Kidney (tissue), 14 donors: Measurements from ENCODE around the gene RIT1. TPM values are rescaled to one million over a fixed set of nuclear protein-coding genes. Genes with fewer than 3 reads are reported as not detected.
A peak's percentile ranks its signal among the peaks of the same experiment; 100 is the strongest.

Source experiments
- DNase-seq, 5 donors: peaks; one replicate each; pipeline ENCODE4 v3.0.0-alpha.2; 2013 to 2020
- FAIRE-seq: peaks from 2 replicates; lab custom pipeline; 2012; peaks lifted over from hg19 to GRCh38; lab: Jason Lieb, UNC
- H3K27ac ChIP-seq, 2 donors: one replicate each; pipeline ENCODE4 v1.7.0; 2013; ENCODE audit warnings: low read depth in 2 of 2, low read length in 2 of 2, inconsistent platforms in 1 of 2
- H3K27me3 ChIP-seq: one replicate; pipeline ENCODE4 v1.7.1; 2013; ENCODE audit warnings: low read length, inconsistent platforms; ENCODE audit not compliant: control insufficient read depth, insufficient read depth
- H3K36me3 ChIP-seq, 3 donors: one replicate each; pipeline versions ENCODE4 v1.7.0 to v1.7.1; 2013; ENCODE audit warnings: low read length in 3 of 3, control low read depth in 1 of 3, inconsistent platforms in 1 of 3; ENCODE audit not compliant: insufficient read depth in 3 of 3, control insufficient read depth in 2 of 3
- H3K4me1 ChIP-seq, 3 donors: one replicate each; pipeline versions ENCODE4 v1.7.0 to v1.7.1; 2013; ENCODE audit warnings: low read length in 3 of 3, inconsistent platforms in 1 of 3, low read depth in 1 of 3; ENCODE audit not compliant: control insufficient read depth in 2 of 3, insufficient read depth in 2 of 3
- H3K4me3 ChIP-seq, 3 donors: one replicate each; pipeline versions ENCODE4 v1.7.0 to v1.8.1; 2013; ENCODE audit warnings: low read length in 3 of 3, control low read depth in 1 of 3, inconsistent platforms in 1 of 3
- H3K9ac ChIP-seq, 3 donors: one replicate each; pipeline versions ENCODE4 v1.7.0 to v1.7.1; 2013; ENCODE audit warnings: low read length in 3 of 3, control low read depth in 1 of 3, inconsistent platforms in 1 of 3
- H3K9me3 ChIP-seq, 3 donors: one replicate each; pipeline versions ENCODE4 v1.7.0 to v1.7.1; 2013; ENCODE audit warnings: low read length in 3 of 3, control low read depth in 1 of 3, inconsistent platforms in 1 of 3; ENCODE audit not compliant: control insufficient read depth in 2 of 3, insufficient read depth in 1 of 3
- intact Hi-C: fragments of 100-400 bp; cut with DNase I; formaldehyde crosslinking; loops from one replicate; pipeline ENCODE4 v1.11.1; 2022
- polyA plus RNA-seq: library from polyadenylated mRNA; stranded (reverse); fragments of 350-450 nt; fragmentation: Illumina TruSeq; extraction: RNeasy Lipid Tissue Mini Kit (QIAGEN cat#74804); gene quantifications from one replicate; pipeline ENCODE4 v1.2.3, GENCODE V29; 2014; ENCODE audit warnings: low read depth, low replicate concordance; ENCODE audit not compliant: insufficient read depth
- total RNA-seq: library from RNA; stranded (reverse); fragmentation: NEBNext Ultra II Directional; extraction: Animal tissue kit (Norgen Biotek cat#: 25700); gene quantifications from one replicate; pipeline ENCODE4 v1.2.1, GENCODE V29; 2021
- TF ChIP-seq, protein P1 (sequence below): IDR thresholded peaks from 3 replicates; pipeline ENCODE4 v1.5.1; 2012; ENCODE audit warnings: mild to moderate bottlenecking, moderate library complexity, borderline replicate concordance; ENCODE audit not compliant: insufficient read depth; ENCODE audit errors: extremely low read depth
- donor health status: control.
- donor health status: control.
- donor health status: control.
- donor health status: control.
- donor health status: control.
- donor health status: DM: yes; HTN: yes; CAD: no.
- donor health status: Normal renal cell carcinoma (clear cell type).

The RIT1 gene
- total and polyA plus RNA-seq, 2 donors from 2014 or later = 33.2 to 40.8 TPM

DNA sequence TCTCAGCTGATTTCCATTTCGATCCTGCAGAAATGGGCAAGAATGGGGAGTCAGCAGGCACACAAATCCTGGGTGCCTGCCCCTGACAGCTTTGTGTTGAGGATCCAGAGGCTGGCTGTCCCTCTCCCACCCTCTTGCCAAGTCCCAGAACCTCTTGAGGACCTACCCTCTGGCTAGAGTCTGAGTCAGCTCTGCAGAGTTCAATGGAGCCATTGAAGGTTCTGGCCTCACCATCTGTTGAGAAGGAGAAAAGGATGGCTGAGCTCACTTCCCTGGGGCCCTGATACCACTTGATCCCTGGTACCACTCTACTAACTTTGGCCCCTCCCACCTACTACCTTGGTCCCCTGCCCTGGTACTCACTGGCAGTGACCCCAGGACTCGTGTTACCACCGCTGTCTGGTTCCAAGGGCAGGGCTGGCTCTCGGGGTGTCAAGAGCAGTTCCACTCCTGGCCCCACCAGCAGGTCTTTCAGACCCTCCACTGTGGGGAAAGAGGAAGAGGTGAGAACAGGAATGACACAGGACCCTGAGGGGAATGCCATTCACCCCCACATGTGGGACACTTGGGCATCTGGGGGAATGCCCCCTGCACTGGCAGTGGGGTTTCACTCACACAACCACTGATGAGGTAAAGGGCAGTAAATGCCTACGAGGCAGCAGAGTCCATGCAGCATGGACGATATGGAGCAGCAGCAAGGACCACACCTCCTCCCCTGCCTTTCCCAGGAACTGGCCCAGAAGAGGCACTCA lies 40.8 kb upstream of the RIT1 start:
- Histone ChIP-seq H3K36me3 (peaks cover 12 to 27% (median 15%) of the 10 kb centered on the region in 3 donors), H3K9ac (no peak overlapping the region), H3K9me3 (no peaks in the 10 kb centered on the region), H3K4me3 (no peak overlapping the region), H3K4me1 (no peaks in the 10 kb centered on the region), H3K27ac (no peak overlapping the region), H3K27me3 (no peaks in the 10 kb centered on the region)
- no peak for FAIRE-seq
- DNase-seq = peak in 2 of 5 donors; percentile 16 to 28
- intact Hi-C loops = no loop called here
- TF ChIP-seq, protein P1, sequence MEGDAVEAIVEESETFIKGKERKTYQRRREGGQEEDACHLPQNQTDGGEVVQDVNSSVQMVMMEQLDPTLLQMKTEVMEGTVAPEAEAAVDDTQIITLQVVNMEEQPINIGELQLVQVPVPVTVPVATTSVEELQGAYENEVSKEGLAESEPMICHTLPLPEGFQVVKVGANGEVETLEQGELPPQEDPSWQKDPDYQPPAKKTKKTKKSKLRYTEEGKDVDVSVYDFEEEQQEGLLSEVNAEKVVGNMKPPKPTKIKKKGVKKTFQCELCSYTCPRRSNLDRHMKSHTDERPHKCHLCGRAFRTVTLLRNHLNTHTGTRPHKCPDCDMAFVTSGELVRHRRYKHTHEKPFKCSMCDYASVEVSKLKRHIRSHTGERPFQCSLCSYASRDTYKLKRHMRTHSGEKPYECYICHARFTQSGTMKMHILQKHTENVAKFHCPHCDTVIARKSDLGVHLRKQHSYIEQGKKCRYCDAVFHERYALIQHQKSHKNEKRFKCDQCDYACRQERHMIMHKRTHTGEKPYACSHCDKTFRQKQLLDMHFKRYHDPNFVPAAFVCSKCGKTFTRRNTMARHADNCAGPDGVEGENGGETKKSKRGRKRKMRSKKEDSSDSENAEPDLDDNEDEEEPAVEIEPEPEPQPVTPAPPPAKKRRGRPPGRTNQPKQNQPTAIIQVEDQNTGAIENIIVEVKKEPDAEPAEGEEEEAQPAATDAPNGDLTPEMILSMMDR = no peak

DNA sequence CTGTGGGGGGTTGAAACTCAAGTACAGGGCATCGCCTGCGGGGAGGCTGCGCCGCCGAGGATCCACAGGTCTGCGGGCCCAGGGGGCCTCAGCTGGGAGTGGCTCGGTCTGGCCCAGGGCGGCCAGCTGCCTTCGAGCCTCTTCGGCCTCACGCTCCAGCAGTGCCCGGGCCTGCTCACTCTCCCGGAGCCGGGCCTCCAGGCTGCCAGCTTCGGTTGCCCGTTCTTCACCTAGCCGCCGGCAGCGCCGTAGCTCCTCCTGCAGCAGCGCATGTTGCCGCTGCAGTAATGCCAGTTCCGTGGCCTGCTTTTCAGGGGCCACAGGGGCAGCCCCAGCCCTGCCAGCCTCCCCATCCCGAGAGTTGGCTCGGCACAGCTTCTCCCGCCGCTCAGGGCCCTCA lies 39.7 kb upstream of the RIT1 start:
- H3K9me3 ChIP-seq = no peaks in the 10 kb centered on the region
- H3K36me3 ChIP-seq = peaks cover 12 to 34% (median 15%) of the 10 kb centered on the region in 3 donors
- H3K4me1 ChIP-seq = no peaks in the 10 kb centered on the region
- no peak overlapping the region for H3K27ac ChIP-seq
- TF ChIP-seq, protein P1 = no peak
- no peaks in the 10 kb centered on the region for H3K27me3 ChIP-seq
- intact Hi-C loops = no loop called here
- no peak overlapping the region for H3K9ac ChIP-seq
- no peak for FAIRE-seq
- H3K4me3 ChIP-seq = no peak overlapping the region
- DNase-seq = peak in 2 of 5 donors; percentile 29 to 72

DNA sequence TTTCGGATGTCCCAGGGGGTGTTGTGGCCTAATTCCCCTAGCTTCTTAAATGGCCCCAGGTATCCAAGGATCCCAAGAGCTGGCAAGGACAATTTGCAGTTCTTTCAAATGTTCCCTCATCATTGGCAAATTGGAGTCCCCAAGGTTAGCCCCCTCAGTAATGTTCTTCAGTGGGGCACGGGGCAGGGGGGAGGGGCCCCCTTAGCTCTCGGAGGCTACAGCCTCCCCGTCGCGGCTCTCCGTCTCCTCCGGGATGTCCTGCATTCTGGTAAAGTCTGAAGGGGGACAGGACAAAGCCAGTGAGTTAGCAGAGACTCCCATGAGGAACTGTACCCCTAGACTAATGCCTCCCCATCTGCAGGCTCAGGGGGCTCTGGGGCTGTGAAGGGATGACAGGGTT lies 36.6 kb upstream of the RIT1 start:
- peaks cover 0 to 2% (median 0%) of the 10 kb centered on the region in 3 donors for H3K4me1 ChIP-seq
- no peak overlapping the region for H3K4me3 ChIP-seq
- no peaks in the 10 kb centered on the region for H3K27me3 ChIP-seq
- FAIRE-seq (no peak), DNase-seq (peak in 1 of 5 donors; percentile 28)
- H3K9ac ChIP-seq = no peak overlapping the region
- intact Hi-C loops = no loop called here
- H3K27ac ChIP-seq = no peak overlapping the region
- TF ChIP-seq, protein P1 = no peak
- peaks cover 10 to 28% (median 12%) of the 10 kb centered on the region in 3 donors for H3K36me3 ChIP-seq
- no peaks in the 10 kb centered on the region for H3K9me3 ChIP-seq
